ENCODE measurements around the gene ST8SIA5. TPM values are rescaled to one million over a fixed set of nuclear protein-coding genes. Genes with fewer than 3 reads are reported as not detected.

ST8SIA5 gene
- total RNA-seq, 2 experiments from 2014 or later: not detected

- Mint-ChIP-seq H3K4me1 (ENCODE audit: low read depth) (no peaks in the 10 kb centered on the region), H3K36me3 (ENCODE audit: low read depth) (no peaks in the 10 kb centered on the region), H3K9me3 (no peaks in the 10 kb centered on the region), H3K4me3 (no peak overlapping the region), H3K27ac (no peak overlapping the region), H3K27me3 (no peaks in the 10 kb centered on the region)
- no peak for DNase-seq
- intact Hi-C loops (cut with micrococcal nuclease): no loop called here
- ATAC-seq: no peak
- TF ChIP-seq CTCF (IDR thresholded peaks at IDR 0.05): no peak
- CTCF ChIA-PET: interaction anchor here (0.7 to 6.4 kb wide), 5 partner anchors 8 to 512 kb away, joined by 3 to 55 read pairs (median 3); no protein-coding TSS in a partner anchor
- POLR2A ChIA-PET: interaction anchor here (0.5 kb wide), 1 partner anchor 406 kb away, joined by 3 read pairs; no protein-coding TSS in a partner anchor
Measured at GRCh38 chr18:46660957-46661749, 95.7 kb downstream of the ST8SIA5 start.

- Mint-ChIP-seq H3K4me3 (no peak overlapping the region), H3K27ac (no peak overlapping the region), H3K4me1 (ENCODE audit: low read depth) (no peaks in the 10 kb centered on the region), H3K36me3 (ENCODE audit: low read depth) (no peaks in the 10 kb centered on the region), H3K27me3 (no peaks in the 10 kb centered on the region), H3K9me3 (no peaks in the 10 kb centered on the region)
- ChIA-PET CTCF (interaction anchor here (1.0 to 6.4 kb wide), 8 partner anchors 9 to 512 kb away, joined by 3 to 61 read pairs (median 8); no protein-coding TSS in a partner anchor), POLR2A (no interaction called here)
- no peak for ATAC-seq
- TF ChIP-seq CTCF (IDR thresholded peaks at IDR 0.05): no peak
- DNase-seq: no peak
- intact Hi-C loops (cut with micrococcal nuclease): loop anchor here (5.0 to 10.0 kb wide), 3 partner anchors 105 to 512 kb away; no protein-coding TSS in a partner anchor
Measured at GRCh38 chr18:46659484-46659883, 97.4 kb downstream of the ST8SIA5 start.

GRCh38 chr18:46657115-46657955 lies 99.5 kb downstream of the ST8SIA5 start, which contains the start of gene LOXHD1:
TSS of gene LOXHD1 (minus strand) at chr18:46657220. CDS start at chr18:46657033, 187 bp downstream.
- POLR2A ChIA-PET: no interaction called here
- Mint-ChIP-seq H3K36me3 (ENCODE audit: low read depth) (no peaks in the 10 kb centered on the region), H3K9me3 (no peaks in the 10 kb centered on the region), H3K27me3 (no peaks in the 10 kb centered on the region), H3K27ac (peak within 1 kb of the TSS; percentile 56), H3K4me1 (ENCODE audit: low read depth) (no peaks in the 10 kb centered on the region), H3K4me3 (no peak within 1 kb of the TSS)
- TF ChIP-seq CTCF (IDR thresholded peaks at IDR 0.05): no peak
- no peak for ATAC-seq
- CTCF ChIA-PET: interaction anchor here (0.6 to 6.4 kb wide), 90 partner anchors 10 to 565 kb away, joined by 3 to 61 read pairs (median 4); partner anchors contain the start of gene ATP5F1A
- no peak for DNase-seq
- intact Hi-C loops (cut with micrococcal nuclease): loop anchor here (5.0 to 10.0 kb wide), 3 partner anchors 103 to 510 kb away; no protein-coding TSS in a partner anchor

- DNase-seq: no peak
- CTCF ChIA-PET: interaction anchor here (0.7 to 6.4 kb wide), 9 partner anchors 12 to 564 kb away, joined by 3 to 56 read pairs (median 5); a partner anchor contains a TSS
- Mint-ChIP-seq H3K36me3 (ENCODE audit: low read depth) (no peaks in the 10 kb centered on the region), H3K4me1 (ENCODE audit: low read depth) (no peaks in the 10 kb centered on the region), H3K4me3 (no peak overlapping the region), H3K27ac (no peak overlapping the region), H3K9me3 (no peaks in the 10 kb centered on the region), H3K27me3 (no peaks in the 10 kb centered on the region)
- TF ChIP-seq CTCF (IDR thresholded peaks at IDR 0.05): no peak
- intact Hi-C loops (cut with micrococcal nuclease): loop anchor here (5.0 to 10.0 kb wide), 3 partner anchors 102 to 509 kb away; no protein-coding TSS in a partner anchor
- POLR2A ChIA-PET: no interaction called here
- no peak for ATAC-seq
Measured at GRCh38 chr18:46656326-46657114, 100.3 kb downstream of the ST8SIA5 start.
